ENCODE results near the gene GALP.
A peak's percentile ranks its signal among the peaks of the same experiment; 100 is the strongest.

The GALP gene

DNA sequence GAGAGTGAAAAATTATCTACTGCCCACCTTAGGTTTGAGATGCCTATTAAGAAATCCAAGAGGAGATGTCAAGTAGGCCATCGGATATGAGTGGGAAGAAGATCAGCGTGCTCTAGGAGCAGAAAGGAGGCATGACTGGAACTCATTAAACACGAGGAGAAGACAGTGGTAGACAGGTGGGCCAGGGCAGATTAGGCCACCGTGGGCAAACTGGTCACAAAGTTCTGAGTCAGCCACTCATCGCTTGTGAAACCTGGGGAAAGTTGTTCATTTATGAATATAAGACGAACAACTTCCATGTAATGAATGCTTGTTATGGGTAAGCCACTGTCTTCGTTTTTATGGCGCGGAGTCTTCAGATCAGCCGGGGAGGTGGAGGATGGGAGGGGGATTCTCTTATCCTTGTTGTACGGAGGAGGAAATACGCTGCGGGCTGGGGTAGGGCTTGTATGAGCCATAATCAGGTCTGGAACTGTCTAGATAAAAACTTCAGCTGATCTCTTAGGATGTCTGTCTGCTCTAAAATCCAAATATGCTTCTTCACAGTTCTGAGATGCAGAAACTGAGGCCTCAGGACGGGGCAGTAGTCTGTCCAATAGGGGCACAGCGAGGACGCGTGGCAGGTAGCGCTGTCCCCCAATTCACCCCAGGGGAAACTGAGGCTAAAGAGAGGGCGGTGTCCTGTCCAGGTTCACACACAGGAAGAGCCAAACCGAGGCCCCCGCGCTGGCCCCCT, 35.8 kb upstream of the GALP start:
- peak overlapping the region; percentile 81 for H3K4me3 ChIP-seq (ENCODE audit: low read depth, low read length)
- TF ChIP-seq, protein P1, sequence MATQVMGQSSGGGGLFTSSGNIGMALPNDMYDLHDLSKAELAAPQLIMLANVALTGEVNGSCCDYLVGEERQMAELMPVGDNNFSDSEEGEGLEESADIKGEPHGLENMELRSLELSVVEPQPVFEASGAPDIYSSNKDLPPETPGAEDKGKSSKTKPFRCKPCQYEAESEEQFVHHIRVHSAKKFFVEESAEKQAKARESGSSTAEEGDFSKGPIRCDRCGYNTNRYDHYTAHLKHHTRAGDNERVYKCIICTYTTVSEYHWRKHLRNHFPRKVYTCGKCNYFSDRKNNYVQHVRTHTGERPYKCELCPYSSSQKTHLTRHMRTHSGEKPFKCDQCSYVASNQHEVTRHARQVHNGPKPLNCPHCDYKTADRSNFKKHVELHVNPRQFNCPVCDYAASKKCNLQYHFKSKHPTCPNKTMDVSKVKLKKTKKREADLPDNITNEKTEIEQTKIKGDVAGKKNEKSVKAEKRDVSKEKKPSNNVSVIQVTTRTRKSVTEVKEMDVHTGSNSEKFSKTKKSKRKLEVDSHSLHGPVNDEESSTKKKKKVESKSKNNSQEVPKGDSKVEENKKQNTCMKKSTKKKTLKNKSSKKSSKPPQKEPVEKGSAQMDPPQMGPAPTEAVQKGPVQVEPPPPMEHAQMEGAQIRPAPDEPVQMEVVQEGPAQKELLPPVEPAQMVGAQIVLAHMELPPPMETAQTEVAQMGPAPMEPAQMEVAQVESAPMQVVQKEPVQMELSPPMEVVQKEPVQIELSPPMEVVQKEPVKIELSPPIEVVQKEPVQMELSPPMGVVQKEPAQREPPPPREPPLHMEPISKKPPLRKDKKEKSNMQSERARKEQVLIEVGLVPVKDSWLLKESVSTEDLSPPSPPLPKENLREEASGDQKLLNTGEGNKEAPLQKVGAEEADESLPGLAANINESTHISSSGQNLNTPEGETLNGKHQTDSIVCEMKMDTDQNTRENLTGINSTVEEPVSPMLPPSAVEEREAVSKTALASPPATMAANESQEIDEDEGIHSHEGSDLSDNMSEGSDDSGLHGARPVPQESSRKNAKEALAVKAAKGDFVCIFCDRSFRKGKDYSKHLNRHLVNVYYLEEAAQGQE (tag by site-specific recombination; IDR thresholded peaks at IDR 0.05): 0 out of 2 replicates have a peak, but pooled peaks have one; percentile 12
- TF ChIP-seq ZNF654 (tag by site-specific recombination; IDR thresholded peaks at IDR 0.05; ENCODE audit: low read depth): no peak
- TF ChIP-seq ZNF777 (tag by site-specific recombination; IDR thresholded peaks at IDR 0.05; ENCODE audit: borderline replicate concordance): peak; percentile 36; the same call in 1 of the 2 replicates
- TF ChIP-seq, protein P2, sequence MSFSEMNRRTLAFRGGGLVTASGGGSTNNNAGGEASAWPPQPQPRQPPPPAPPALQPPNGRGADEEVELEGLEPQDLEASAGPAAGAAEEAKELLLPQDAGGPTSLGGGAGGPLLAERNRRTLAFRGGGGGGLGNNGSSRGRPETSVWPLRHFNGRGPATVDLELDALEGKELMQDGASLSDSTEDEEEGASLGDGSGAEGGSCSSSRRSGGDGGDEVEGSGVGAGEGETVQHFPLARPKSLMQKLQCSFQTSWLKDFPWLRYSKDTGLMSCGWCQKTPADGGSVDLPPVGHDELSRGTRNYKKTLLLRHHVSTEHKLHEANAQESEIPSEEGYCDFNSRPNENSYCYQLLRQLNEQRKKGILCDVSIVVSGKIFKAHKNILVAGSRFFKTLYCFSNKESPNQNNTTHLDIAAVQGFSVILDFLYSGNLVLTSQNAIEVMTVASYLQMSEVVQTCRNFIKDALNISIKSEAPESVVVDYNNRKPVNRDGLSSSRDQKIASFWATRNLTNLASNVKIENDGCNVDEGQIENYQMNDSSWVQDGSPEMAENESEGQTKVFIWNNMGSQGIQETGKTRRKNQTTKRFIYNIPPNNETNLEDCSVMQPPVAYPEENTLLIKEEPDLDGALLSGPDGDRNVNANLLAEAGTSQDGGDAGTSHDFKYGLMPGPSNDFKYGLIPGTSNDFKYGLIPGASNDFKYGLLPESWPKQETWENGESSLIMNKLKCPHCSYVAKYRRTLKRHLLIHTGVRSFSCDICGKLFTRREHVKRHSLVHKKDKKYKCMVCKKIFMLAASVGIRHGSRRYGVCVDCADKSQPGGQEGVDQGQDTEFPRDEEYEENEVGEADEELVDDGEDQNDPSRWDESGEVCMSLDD (tag by site-specific recombination; IDR thresholded peaks at IDR 0.05): peak; percentile 34; the same call in 1 of the 2 replicates
- peak; percentile 7; the same call in 1 of the 2 replicates for TF ChIP-seq EGR2 (tag by site-specific recombination; IDR thresholded peaks at IDR 0.05; ENCODE audit: low read depth)
- CTCF ChIA-PET: interaction anchor here (0.6 kb wide), 1 partner anchor 61 kb away, joined by 3 read pairs; no protein-coding TSS in a partner anchor
- H3K36me3 ChIP-seq (ENCODE audit: control insufficient read depth in 2 of 2, insufficient read depth in 1 of 2, low read length in 2 of 2): peaks cover 0 to 7% of the 10 kb centered on the region in 2 experiments; a peak in 2 of 3 replicates
- H3K4me1 ChIP-seq (ENCODE audit: control insufficient read depth, insufficient read depth, low read length): peaks cover 12% of the 10 kb centered on the region
- POLR2A ChIA-PET: interaction anchor here (1.0 to 1.9 kb wide), 7 partner anchors 8 to 485 kb away, joined by 3 to 26 read pairs (median 4); partner anchors contain the start of genes U2AF2, ZNF787 and ZSCAN5A
- H3K27ac ChIP-seq (ENCODE audit: extremely low read depth, low read depth, low read length): peak overlapping the region; percentile 86
- H3K9me3 ChIP-seq (ENCODE audit: control insufficient read depth, insufficient read depth, low read depth, low read length): no peaks in the 10 kb centered on the region

DNA sequence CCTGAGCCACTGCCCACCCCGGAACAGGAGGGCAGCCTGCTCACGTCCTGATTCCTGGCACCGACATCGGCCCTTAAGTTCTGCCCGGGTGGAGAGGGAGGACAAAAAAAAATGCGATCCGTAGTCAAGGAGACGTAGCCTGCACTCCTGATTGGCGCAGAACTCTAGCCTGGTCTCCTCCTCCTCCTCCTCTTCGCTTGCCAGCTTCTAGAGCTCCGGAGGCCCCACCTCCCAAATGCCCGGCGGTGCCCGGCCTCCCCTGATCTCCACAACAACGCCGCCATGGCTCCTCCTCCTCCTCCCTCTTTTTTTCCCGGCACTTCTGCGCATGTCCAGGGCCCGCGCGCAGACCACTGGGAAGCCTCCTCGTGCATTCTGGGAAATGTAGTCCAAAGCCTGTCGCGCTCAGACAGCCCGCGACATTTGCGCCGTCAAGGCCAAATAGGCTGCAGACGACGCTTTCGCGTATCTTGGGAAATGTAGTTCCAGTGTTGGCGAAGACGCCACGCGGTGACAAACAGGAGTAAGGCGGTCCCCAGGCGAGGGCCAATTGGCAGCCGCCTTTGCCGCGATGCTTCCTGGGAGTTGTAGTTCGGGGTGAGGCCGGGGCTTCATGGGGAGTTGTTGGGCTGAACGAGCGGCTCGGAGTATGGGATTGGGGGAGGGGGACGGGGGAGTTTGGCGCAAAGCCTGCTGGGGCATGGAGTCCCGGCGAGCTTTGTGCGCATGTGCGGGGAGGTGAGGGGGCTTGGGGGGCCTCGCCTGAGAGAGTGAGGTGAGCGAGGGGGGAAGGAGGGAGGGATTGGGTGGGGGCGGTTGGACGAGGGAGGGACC, 35.0 kb upstream of the GALP start, which contains the start of gene ZNF444:
TSS of gene ZNF444 (plus strand) at position 705 of the 834 bp plus-strand sequence. CDS start 5,625 bp downstream, outside the sequence.
- POLR2A ChIA-PET: interaction anchor here (0.6 to 1.9 kb wide), 13 partner anchors 9 to 753 kb away, joined by 3 to 26 read pairs (median 4); partner anchors contain the start of genes U2AF2, ZNF787 and ZSCAN5A
- Histone ChIP-seq H3K4me3 (ENCODE audit: low read depth, low read length) (peak within 1 kb of the TSS; percentile 81), H3K27ac (ENCODE audit: extremely low read depth, low read depth, low read length) (peak within 1 kb of the TSS; percentile 86), H3K4me1 (ENCODE audit: control insufficient read depth, insufficient read depth, low read length) (peaks cover 12% of the 10 kb centered on the region), H3K36me3 (ENCODE audit: control insufficient read depth in 2 of 2, insufficient read depth in 1 of 2, low read length in 2 of 2) (peaks cover 0 to 10% of the 10 kb centered on the region in 2 experiments; a peak in 2 of 3 replicates), H3K9me3 (ENCODE audit: control insufficient read depth, insufficient read depth, low read depth, low read length) (no peaks in the 10 kb centered on the region)
- CTCF ChIA-PET: no interaction called here
- TF ChIP-seq ZNF239 (tag by site-specific recombination; IDR thresholded peaks at IDR 0.05): no peak
- TF ChIP-seq, protein P3, sequence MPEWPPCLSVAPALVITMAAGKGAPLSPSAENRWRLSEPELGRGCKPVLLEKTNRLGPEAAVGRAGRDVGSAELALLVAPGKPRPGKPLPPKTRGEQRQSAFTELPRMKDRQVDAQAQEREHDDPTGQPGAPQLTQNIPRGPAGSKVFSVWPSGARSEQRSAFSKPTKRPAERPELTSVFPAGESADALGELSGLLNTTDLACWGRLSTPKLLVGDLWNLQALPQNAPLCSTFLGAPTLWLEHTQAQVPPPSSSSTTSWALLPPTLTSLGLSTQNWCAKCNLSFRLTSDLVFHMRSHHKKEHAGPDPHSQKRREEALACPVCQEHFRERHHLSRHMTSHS (tag by site-specific recombination; IDR thresholded peaks at IDR 0.05): no peak
- TF ChIP-seq ZNF266 (tag by site-specific recombination; IDR thresholded peaks at IDR 0.05; ENCODE audit: low read depth): no peak
- no peak for TF ChIP-seq ZNF596 (tag by site-specific recombination; IDR thresholded peaks at IDR 0.05)
- TF ChIP-seq, protein P4, sequence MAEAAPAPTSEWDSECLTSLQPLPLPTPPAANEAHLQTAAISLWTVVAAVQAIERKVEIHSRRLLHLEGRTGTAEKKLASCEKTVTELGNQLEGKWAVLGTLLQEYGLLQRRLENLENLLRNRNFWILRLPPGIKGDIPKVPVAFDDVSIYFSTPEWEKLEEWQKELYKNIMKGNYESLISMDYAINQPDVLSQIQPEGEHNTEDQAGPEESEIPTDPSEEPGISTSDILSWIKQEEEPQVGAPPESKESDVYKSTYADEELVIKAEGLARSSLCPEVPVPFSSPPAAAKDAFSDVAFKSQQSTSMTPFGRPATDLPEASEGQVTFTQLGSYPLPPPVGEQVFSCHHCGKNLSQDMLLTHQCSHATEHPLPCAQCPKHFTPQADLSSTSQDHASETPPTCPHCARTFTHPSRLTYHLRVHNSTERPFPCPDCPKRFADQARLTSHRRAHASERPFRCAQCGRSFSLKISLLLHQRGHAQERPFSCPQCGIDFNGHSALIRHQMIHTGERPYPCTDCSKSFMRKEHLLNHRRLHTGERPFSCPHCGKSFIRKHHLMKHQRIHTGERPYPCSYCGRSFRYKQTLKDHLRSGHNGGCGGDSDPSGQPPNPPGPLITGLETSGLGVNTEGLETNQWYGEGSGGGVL (tag by site-specific recombination; IDR thresholded peaks at IDR 0.05): peak; percentile 76
- peak; percentile 100 for TF ChIP-seq ZNF76 (tag by site-specific recombination; IDR thresholded peaks at IDR 0.05; ENCODE audit: borderline replicate concordance, low read depth)
- no peak for TF ChIP-seq ZNF16 (tag by site-specific recombination; IDR thresholded peaks at IDR 0.05; ENCODE audit: low read depth)
- TF ChIP-seq TRIM28 (IDR thresholded peaks at IDR 0.05; ENCODE audit: borderline replicate concordance, low read length): no peak
- no peak for TF ChIP-seq ZNF777 (tag by site-specific recombination; IDR thresholded peaks at IDR 0.05; ENCODE audit: borderline replicate concordance)
- TF ChIP-seq ZNF146 (tag by site-specific recombination; IDR thresholded peaks at IDR 0.05): no peak
- no peak for TF ChIP-seq GLI2 (tag by site-specific recombination; IDR thresholded peaks at IDR 0.05; ENCODE audit: borderline replicate concordance, low read depth)
- TF ChIP-seq ZNF670 (tag by site-specific recombination; IDR thresholded peaks at IDR 0.05; ENCODE audit: low read depth): no peak
- TF ChIP-seq ZNF292 (tag by site-specific recombination; IDR thresholded peaks at IDR 0.05; ENCODE audit: borderline replicate concordance, low read depth): no peak
- peak; percentile 92 for TF ChIP-seq ZXDB (tag by site-specific recombination; IDR thresholded peaks at IDR 0.05)
- no peak for TF ChIP-seq ZNF521 (tag by site-specific recombination; IDR thresholded peaks at IDR 0.05)
- TF ChIP-seq ZSCAN16 (tag by site-specific recombination; IDR thresholded peaks at IDR 0.05): no peak
- TF ChIP-seq BCL11A (tag by site-specific recombination; IDR thresholded peaks at IDR 0.05; ENCODE audit: low read depth): no peak
- TF ChIP-seq ZNF837 (tag by site-specific recombination; IDR thresholded peaks at IDR 0.05): no peak

Measured in HEK293 (cell line).